ENCODE data around the gene SOAT2. TPM values are rescaled to one million over a fixed set of nuclear protein-coding genes. Genes with fewer than 3 reads are reported as not detected.
A peak's percentile ranks its signal among the peaks of the same experiment; 100 is the strongest.
"Not testable (repeated sequence)": the region's sequence is repeated elsewhere in the genome, so short reads cannot be mapped to it uniquely, and the experiment has no call there.

The SOAT2 gene
- total RNA-seq, 2 experiments from 2014 or later = 10.8 to 13.3 TPM

DNA sequence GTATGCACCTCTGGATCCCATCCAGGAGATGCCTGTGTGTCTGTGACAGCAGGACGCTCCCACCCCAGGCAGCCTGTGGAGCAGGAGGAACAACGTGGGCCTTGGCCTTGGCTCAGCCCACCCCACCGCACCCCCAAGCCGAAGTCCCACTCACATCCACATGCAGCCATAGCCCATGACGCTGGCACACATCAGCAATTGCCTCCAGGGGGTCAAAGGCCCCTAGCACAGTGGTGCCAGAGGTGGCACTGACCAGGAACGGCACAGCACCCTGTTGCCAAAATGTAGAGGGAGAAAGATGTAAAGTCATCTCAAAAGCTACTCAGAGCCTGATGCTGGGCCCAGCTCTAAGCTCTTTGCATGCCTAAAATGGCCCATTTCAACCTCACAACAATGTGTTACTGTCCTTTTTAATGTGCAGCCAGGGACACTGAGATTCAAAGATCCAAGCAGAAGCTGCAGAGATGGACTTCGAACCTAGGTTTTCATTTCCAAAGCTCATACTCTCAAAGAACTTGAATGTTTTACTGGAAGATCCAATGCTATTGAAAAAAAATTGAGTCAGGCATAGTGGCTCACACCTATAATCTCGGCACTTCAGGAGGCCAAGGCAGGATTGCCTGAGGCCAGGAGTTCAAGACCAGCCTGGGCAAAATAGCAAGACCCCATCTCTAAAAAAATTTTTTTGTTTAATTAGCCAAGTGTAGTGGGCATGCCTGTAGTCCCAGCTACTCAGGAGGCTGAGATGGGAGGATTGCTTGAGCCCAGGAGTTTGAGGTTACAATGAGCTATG is 58.0 kb downstream of the SOAT2 start:
- H3K9me3 Mint-ChIP-seq (ENCODE audit: insufficient read depth) = no peaks in the 10 kb centered on the region
- H3K27me3 Mint-ChIP-seq (ENCODE audit: low read depth) = no peaks in the 10 kb centered on the region
- no peak overlapping the region for H3K27ac Mint-ChIP-seq
- no peak overlapping the region for H3K4me3 Mint-ChIP-seq
- ChIA-PET POLR2A (interaction anchor here (1.6 to 1.9 kb wide), 2 partner anchors 19 to 106 kb away, joined by 5 to 8 read pairs; partner anchors contain the start of genes CSAD, ESPL1 and ZNF740), CTCF (interaction anchor here (0.9 to 6.0 kb wide), 23 partner anchors 10 to 260 kb away, joined by 3 to 58 read pairs (median 19); partner anchors contain the start of genes AAAS, CSAD, ESPL1 and ITGB7)
- DNase-seq (no peak), ATAC-seq (no peak)
- peaks cover 2% of the 10 kb centered on the region for H3K36me3 Mint-ChIP-seq (ENCODE audit: low read depth)
- peaks cover 17% of the 10 kb centered on the region for H3K4me1 Mint-ChIP-seq (ENCODE audit: low read depth)

DNA sequence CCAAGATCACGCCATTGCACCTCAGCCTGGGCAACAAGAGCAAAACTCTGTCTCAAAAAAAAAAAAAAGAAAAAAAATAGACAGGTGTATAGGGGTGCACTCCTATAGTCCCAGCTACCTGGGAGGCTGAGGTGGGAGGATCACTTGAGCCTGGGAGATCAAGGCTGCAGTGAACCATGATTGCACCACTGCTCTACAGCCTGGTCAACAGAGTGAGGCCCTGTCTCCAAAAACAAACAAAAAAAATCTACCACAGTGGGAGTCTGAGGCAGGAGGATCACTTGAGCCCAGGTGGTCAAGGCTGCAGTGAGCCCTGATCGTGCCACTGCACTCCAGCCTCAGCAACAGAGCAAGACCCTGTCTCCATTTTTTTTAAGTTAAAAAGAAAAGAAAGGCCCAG is 59.7 kb downstream of the SOAT2 start:
- H3K9me3 Mint-ChIP-seq (ENCODE audit: insufficient read depth); DNase-seq; H3K27me3 Mint-ChIP-seq (ENCODE audit: low read depth); ATAC-seq; H3K36me3 Mint-ChIP-seq (ENCODE audit: low read depth); POLR2A ChIA-PET; H3K27ac Mint-ChIP-seq; H3K4me3 Mint-ChIP-seq: not testable (repeated sequence)
- peaks cover 12% of the 10 kb centered on the region for H3K4me1 Mint-ChIP-seq (ENCODE audit: low read depth)
- CTCF ChIA-PET = interaction anchor here (1.0 to 2.3 kb wide), 3 partner anchors 28 to 182 kb away, joined by 3 to 5 read pairs (median 3); partner anchors contain the start of gene AAAS

DNA sequence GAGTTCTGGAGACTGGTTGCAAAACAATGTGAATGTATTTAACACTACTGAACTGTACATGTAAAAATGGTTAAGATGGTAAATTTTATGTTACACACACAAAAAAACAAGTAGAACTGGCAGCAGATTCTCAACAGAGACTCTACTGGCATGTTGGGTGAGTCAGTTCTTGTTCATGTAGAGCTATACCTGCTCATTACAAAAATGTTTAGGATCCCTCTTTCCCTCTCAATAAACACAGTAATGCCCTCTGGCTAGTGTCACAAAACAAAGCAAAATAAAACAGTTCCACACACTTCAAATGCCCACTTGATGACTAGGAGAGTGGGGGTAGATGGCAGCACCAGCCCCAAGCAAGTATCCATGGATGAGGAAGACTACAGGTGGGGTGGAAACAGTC is 63.6 kb downstream of the SOAT2 start:
- H3K4me3 Mint-ChIP-seq = no peak overlapping the region
- DNase-seq (no peak), ATAC-seq (no peak)
- no peaks in the 10 kb centered on the region for H3K9me3 Mint-ChIP-seq (ENCODE audit: insufficient read depth)
- no peak overlapping the region for H3K27ac Mint-ChIP-seq
- H3K4me1 Mint-ChIP-seq (ENCODE audit: low read depth) = no peaks in the 10 kb centered on the region
- no peaks in the 10 kb centered on the region for H3K27me3 Mint-ChIP-seq (ENCODE audit: low read depth)
- CTCF ChIA-PET = interaction anchor here (2.4 kb wide), 1 partner anchor 7 kb away, joined by 7 read pairs; no protein-coding TSS in a partner anchor
- POLR2A ChIA-PET = no interaction called here
- peaks cover 4% of the 10 kb centered on the region for H3K36me3 Mint-ChIP-seq (ENCODE audit: low read depth)

DNA sequence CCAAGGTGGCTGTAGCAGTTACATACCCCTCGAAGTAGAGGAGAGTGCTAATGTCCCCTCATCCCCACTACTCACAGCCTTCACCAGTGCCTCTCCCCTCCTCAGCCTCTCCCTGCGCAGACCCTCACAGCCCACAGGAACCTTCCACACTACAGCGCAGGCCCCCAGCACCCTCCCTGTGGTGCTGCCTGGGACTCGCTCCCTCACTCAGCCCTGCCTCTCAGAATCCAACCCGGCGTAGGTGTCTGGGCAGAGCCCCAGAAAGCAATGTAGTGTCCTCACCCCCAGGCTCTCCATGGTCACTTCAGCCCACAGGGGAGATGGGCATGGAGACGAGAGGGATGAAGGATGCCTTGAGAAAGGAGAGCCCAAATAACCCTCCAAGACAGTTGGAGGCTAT is 66.4 kb downstream of the SOAT2 start:
- peaks cover 1% of the 10 kb centered on the region for H3K36me3 Mint-ChIP-seq (ENCODE audit: low read depth)
- H3K27me3 Mint-ChIP-seq (ENCODE audit: low read depth) = no peaks in the 10 kb centered on the region
- no peaks in the 10 kb centered on the region for H3K4me1 Mint-ChIP-seq (ENCODE audit: low read depth)
- H3K4me3 Mint-ChIP-seq = no peak overlapping the region
- ChIA-PET POLR2A (interaction anchor here (2.7 kb wide), 1 partner anchor 11 kb away, joined by 18 read pairs; the partner anchor contains the start of genes CSAD and ZNF740), CTCF (no interaction called here)
- ATAC-seq = no peak
- H3K27ac Mint-ChIP-seq = no peak overlapping the region
- DNase-seq = no peak
- no peaks in the 10 kb centered on the region for H3K9me3 Mint-ChIP-seq (ENCODE audit: insufficient read depth)

DNA sequence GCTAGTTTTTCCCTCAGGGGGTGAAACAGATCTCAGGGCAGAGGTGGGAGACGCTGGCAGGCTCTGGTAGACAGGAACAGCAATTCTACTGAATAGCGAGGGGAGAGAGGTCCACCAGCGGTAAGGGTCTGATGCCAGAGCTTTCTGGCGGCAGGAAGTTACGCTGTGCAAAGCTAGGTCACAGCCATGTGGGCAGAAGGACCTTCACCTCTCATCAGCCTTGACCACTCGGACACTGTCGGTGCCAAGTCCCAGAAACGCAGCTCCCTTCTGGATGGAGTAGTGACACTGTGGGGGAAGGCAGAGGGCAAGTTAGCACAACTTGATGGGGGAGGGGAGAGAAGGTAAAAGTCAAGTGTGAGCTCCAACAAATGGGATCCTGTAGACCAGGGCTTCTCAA is 66.9 kb downstream of the SOAT2 start:
- no peaks in the 10 kb centered on the region for H3K27me3 Mint-ChIP-seq (ENCODE audit: low read depth)
- no peaks in the 10 kb centered on the region for H3K9me3 Mint-ChIP-seq (ENCODE audit: insufficient read depth)
- ChIA-PET CTCF (interaction anchor here (0.6 to 3.5 kb wide), 4 partner anchors 10 to 151 kb away, joined by 3 to 19 read pairs (median 3); partner anchors contain the start of gene AAAS), POLR2A (interaction anchor here (2.7 kb wide), 1 partner anchor 10 kb away, joined by 18 read pairs; the partner anchor contains the start of genes CSAD and ZNF740)
- ATAC-seq = no peak
- H3K4me1 Mint-ChIP-seq (ENCODE audit: low read depth) = no peaks in the 10 kb centered on the region
- no peak overlapping the region for H3K4me3 Mint-ChIP-seq
- H3K27ac Mint-ChIP-seq = no peak overlapping the region
- DNase-seq = no peak
- peaks cover 1% of the 10 kb centered on the region for H3K36me3 Mint-ChIP-seq (ENCODE audit: low read depth)

DNA sequence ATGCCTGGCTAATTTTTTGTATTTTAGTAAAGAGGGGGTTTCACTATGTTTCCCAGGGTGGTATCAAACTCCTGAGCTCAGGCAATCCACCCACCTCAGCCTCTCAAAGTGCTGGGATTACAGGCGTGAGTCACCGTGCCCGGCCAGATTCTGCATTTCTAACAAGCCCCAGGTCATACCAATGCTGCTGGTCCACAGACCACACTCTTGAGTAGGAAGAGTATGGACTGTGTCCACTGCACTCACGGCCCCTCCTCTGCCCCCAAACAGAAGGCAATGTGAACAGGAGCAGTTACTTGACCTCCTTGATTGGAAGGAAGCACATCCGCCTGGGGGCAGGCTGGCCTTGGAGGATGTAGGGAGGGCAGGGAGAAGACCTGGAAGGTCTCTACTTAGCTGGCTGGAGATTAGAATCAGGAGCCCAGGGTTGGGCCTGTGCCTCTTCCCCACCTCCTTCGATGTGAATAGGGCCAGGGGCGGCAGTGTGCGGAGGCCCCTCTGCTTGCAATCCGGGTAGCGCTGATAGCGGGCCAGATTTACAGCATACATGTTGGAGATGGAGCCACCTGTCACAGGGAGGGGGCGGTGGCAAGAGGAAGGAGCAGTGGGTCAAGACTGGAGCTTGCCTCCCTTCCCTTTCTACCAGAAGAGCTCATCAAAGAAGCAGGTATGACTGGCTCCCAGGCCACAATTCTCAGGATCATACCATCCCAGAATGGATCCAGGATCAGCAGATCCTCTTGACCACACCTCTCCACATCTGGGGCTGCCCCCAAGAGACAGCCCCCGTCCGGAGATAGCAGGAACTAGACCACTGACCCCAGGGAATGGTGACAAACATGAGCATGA is 67.8 kb downstream of the SOAT2 start:
- ATAC-seq = no peak
- H3K9me3 Mint-ChIP-seq (ENCODE audit: insufficient read depth) = no peaks in the 10 kb centered on the region
- H3K4me1 Mint-ChIP-seq (ENCODE audit: low read depth) = peaks cover 2% of the 10 kb centered on the region
- ChIA-PET CTCF (interaction anchor here (0.6 to 3.5 kb wide), 4 partner anchors 11 to 150 kb away, joined by 3 to 19 read pairs (median 3); partner anchors contain the start of gene AAAS), POLR2A (interaction anchor here (1.4 to 2.7 kb wide), 3 partner anchors 9 to 16 kb away, joined by 3 to 18 read pairs (median 4); partner anchors contain the start of genes CSAD and ZNF740)
- H3K4me3 Mint-ChIP-seq = no peak overlapping the region
- H3K27ac Mint-ChIP-seq = no peak overlapping the region
- no peak for DNase-seq
- H3K36me3 Mint-ChIP-seq (ENCODE audit: low read depth) = peaks cover 1% of the 10 kb centered on the region
- no peaks in the 10 kb centered on the region for H3K27me3 Mint-ChIP-seq (ENCODE audit: low read depth)

DNA sequence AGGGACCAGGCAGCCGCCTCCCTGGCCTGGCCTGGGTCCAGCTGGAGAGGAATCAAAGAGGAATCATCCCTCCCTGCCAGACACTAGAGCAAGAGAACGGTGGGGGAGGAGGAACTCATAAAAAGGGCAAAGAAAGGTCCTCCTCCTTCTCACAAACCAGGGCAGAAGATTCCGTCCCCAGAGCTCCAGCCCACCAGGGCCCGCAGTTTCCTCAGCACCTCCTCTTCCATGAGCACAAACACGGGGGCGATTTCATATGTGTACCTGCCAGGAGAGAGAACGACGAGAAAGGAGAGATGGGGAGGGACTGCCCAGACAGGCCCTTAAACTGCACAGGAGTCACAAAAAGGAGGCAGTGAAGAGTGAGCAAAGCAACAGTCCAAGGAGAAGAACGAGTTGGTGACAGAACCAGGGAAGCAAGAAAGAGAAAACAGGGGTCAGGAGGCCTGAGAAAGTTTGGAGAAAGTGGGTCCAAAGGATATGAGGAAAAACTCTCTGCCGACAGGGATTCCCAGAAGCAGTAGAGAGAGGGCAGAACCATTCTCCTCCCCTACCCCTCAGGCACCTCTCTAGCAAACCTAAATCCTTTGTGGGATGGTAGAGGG is 68.5 kb downstream of the SOAT2 start:
- H3K4me1 Mint-ChIP-seq (ENCODE audit: low read depth) = peaks cover 2% of the 10 kb centered on the region
- no peak overlapping the region for H3K4me3 Mint-ChIP-seq
- H3K27ac Mint-ChIP-seq = peak overlapping the region; percentile 66
- DNase-seq = no peak
- ChIA-PET CTCF (interaction anchor here (3.5 kb wide), 1 partner anchor 12 kb away, joined by 19 read pairs; no protein-coding TSS in a partner anchor), POLR2A (interaction anchor here (0.5 to 2.7 kb wide), 4 partner anchors 9 to 108 kb away, joined by 3 to 18 read pairs (median 4); partner anchors contain the start of genes CSAD and ZNF740)
- no peaks in the 10 kb centered on the region for H3K27me3 Mint-ChIP-seq (ENCODE audit: low read depth)
- ATAC-seq = no peak
- H3K9me3 Mint-ChIP-seq (ENCODE audit: insufficient read depth) = no peaks in the 10 kb centered on the region
- H3K36me3 Mint-ChIP-seq (ENCODE audit: low read depth) = peaks cover 1% of the 10 kb centered on the region

DNA sequence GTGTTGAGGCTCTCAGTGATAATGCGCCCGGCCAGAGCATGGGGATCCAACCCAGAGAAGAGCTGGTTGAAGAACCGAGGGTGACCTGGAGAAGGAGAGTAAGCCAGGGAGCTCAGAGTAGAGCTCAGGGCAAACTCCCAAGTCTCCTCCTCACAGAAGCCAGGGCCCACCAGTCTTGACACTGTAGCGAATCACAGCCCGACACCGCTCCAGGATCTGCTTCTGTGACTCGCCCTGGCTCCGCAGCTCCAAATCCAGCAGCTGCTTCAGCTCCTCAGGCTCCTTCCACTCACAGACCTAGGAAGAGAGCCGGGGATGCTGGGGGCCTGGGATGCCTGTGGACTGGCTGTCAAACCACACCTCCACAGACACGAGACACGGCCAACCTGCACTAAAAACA is 69.1 kb downstream of the SOAT2 start:
- no peaks in the 10 kb centered on the region for H3K9me3 Mint-ChIP-seq (ENCODE audit: insufficient read depth)
- H3K36me3 Mint-ChIP-seq (ENCODE audit: low read depth) = peaks cover 1% of the 10 kb centered on the region
- POLR2A ChIA-PET = interaction anchor here (0.5 to 2.7 kb wide), 4 partner anchors 8 to 107 kb away, joined by 3 to 18 read pairs (median 4); partner anchors contain the start of genes CSAD and ZNF740
- peaks cover 2% of the 10 kb centered on the region for H3K4me1 Mint-ChIP-seq (ENCODE audit: low read depth)
- DNase-seq (no peak), ATAC-seq (no peak)
- H3K4me3 Mint-ChIP-seq = no peak overlapping the region
- H3K27ac Mint-ChIP-seq = no peak overlapping the region
- H3K27me3 Mint-ChIP-seq (ENCODE audit: low read depth) = no peaks in the 10 kb centered on the region
- CTCF ChIA-PET = interaction anchor here (0.7 to 3.5 kb wide), 2 partner anchors 13 to 107 kb away, joined by 3 to 19 read pairs; no protein-coding TSS in a partner anchor

DNA sequence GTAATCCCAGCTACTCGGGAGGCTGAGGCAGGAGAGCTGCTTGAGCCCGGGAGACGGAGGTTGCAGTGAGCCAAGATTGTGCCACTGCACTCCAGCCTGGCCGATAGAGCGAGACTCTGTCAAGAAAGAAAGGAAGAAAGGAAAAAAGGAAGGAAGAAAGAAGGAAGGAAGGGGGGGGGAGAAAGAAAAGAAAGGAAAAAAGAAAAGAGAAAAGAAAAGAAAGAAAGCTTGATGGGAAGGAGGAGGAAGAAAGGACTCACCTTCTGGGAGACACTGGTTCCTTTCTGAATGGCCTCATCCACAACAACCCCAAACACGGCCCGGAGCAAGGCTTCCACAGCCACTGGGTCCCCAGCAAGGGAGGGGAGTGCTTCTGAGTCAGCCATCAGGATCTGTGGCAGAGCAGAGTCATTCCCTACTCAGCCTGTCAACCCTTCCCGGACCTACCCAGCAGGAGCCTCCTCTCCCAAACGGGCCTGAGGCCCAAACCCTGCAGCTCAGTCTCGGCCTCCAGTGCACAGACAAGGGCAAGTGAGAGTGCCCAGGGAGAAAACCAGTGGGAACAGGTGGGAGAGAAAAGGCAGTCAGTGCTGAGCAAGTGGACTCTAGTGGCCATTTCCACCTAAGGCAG is 69.9 kb downstream of the SOAT2 start:
- POLR2A ChIA-PET = no interaction called here
- Mint-ChIP-seq H3K4me1 (ENCODE audit: low read depth) (peaks cover 2% of the 10 kb centered on the region), H3K9me3 (ENCODE audit: insufficient read depth) (no peaks in the 10 kb centered on the region), H3K36me3 (ENCODE audit: low read depth) (peaks cover 1% of the 10 kb centered on the region), H3K4me3 (no peak overlapping the region), H3K27me3 (ENCODE audit: low read depth) (no peaks in the 10 kb centered on the region), H3K27ac (no peak overlapping the region)
- ATAC-seq (no peak), DNase-seq (no peak)
- CTCF ChIA-PET = interaction anchor here (1.0 to 3.5 kb wide), 3 partner anchors 13 to 94 kb away, joined by 3 to 19 read pairs (median 4); no protein-coding TSS in a partner anchor

Data from activated CD8-positive, alpha-beta T cell treated with anti-CD3 and anti-CD28 coated beads, Interleukin-2, amount 10 ng/mL, durations not matched to agents 7 days and 5 days (primary cell).